ENCODE results near the gene BLTP2. TPM values are rescaled to one million over a fixed set of nuclear protein-coding genes. Genes with fewer than 3 reads are reported as not detected.

Gene BLTP2
- total and polyA plus RNA-seq, 10 of the 15 experiments (the other 5 are each of a cell fraction or from before 2014, with no cell fraction given): 14.2 to 151 (median 78.1) TPM

- no peak for TF ChIP-seq SMAD1 (IDR thresholded peaks at IDR 0.05; ENCODE audit: low read depth, partially characterized antibody)
- no peak for TF ChIP-seq HSF1 (IDR thresholded peaks at IDR 0.05; ENCODE audit: low read depth, low read length)
- TF ChIP-seq SIX5 (IDR thresholded peaks at IDR 0.05; ENCODE audit: low read depth, low read length, severe bottlenecking): peak; percentile 31
- TF ChIP-seq HDAC6 (IDR thresholded peaks at IDR 0.05; ENCODE audit: unreplicated experiment): no peak
- TF ChIP-seq TCF3 (IDR thresholded peaks at IDR 0.05; ENCODE audit: borderline replicate concordance, insufficient read depth, low read depth, low read length): 0 out of 2 replicates have a peak, but pooled peaks have one; percentile 43
- TF ChIP-seq TCF7 (IDR thresholded peaks at IDR 0.05; ENCODE audit: borderline replicate concordance): no peak
- peak; percentile 62; the same call in 1 of the 2 replicates for TF ChIP-seq RB1 (IDR thresholded peaks at IDR 0.05; ENCODE audit: borderline replicate concordance)
- no peak for TF ChIP-seq RELA (IDR thresholded peaks at IDR 0.05; ENCODE audit: borderline replicate concordance, partially characterized antibody)
- TF ChIP-seq BRCA1 (IDR thresholded peaks at IDR 0.05; ENCODE audit: low read depth, low read length): no peak
- no peak for TF ChIP-seq FOS (IDR thresholded peaks at IDR 0.05; ENCODE audit: borderline replicate concordance, extremely low read depth, insufficient read length)
- TF ChIP-seq MYC (IDR thresholded peaks at IDR 0.05; ENCODE audit: insufficient read depth, insufficient read length, insufficient replicate concordance, low read length, severe bottlenecking): peak; percentile 64
- 0 out of 2 replicates have a peak, but pooled peaks have one; percentile 44 for TF ChIP-seq ZNF687 (IDR thresholded peaks at IDR 0.05)
- TF ChIP-seq MLLT1 (IDR thresholded peaks at IDR 0.05): peak; percentile 83; the same call in 1 of the 2 replicates
- TF ChIP-seq ZZZ3 (IDR thresholded peaks at IDR 0.05; ENCODE audit: control insufficient read depth, insufficient read length, low read depth): no peak
- TF ChIP-seq EED (IDR thresholded peaks at IDR 0.05; ENCODE audit: low read depth): no peak
- TF ChIP-seq, protein P1, sequence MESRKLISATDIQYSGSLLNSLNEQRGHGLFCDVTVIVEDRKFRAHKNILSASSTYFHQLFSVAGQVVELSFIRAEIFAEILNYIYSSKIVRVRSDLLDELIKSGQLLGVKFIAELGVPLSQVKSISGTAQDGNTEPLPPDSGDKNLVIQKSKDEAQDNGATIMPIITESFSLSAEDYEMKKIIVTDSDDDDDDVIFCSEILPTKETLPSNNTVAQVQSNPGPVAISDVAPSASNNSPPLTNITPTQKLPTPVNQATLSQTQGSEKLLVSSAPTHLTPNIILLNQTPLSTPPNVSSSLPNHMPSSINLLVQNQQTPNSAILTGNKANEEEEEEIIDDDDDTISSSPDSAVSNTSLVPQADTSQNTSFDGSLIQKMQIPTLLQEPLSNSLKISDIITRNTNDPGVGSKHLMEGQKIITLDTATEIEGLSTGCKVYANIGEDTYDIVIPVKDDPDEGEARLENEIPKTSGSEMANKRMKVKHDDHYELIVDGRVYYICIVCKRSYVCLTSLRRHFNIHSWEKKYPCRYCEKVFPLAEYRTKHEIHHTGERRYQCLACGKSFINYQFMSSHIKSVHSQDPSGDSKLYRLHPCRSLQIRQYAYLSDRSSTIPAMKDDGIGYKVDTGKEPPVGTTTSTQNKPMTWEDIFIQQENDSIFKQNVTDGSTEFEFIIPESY (IDR thresholded peaks at IDR 0.05): no peak
- TF ChIP-seq FOXM1 (IDR thresholded peaks at IDR 0.05; ENCODE audit: low read depth, low read length): no peak
- TF ChIP-seq, protein P2, sequence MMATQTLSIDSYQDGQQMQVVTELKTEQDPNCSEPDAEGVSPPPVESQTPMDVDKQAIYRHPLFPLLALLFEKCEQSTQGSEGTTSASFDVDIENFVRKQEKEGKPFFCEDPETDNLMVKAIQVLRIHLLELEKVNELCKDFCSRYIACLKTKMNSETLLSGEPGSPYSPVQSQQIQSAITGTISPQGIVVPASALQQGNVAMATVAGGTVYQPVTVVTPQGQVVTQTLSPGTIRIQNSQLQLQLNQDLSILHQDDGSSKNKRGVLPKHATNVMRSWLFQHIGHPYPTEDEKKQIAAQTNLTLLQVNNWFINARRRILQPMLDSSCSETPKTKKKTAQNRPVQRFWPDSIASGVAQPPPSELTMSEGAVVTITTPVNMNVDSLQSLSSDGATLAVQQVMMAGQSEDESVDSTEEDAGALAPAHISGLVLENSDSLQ (IDR thresholded peaks at IDR 0.05): no peak
- no peak for TF ChIP-seq SREBF1 (IDR thresholded peaks at IDR 0.05; ENCODE audit: low read length)
Measured at GRCh38 chr17:28644787-28645575, at the start of gene BLTP2 (continued).
